HepG2 (cell line): ENCODE results near the gene TMBIM6. TPM values are rescaled to one million over a fixed set of nuclear protein-coding genes. Genes with fewer than 3 reads are reported as not detected.

Experiments
- DMTF1 ChIP-seq: sonication (generic); formaldehyde crosslinking; IDR thresholded peaks from 2 replicates; pipeline ENCODE4 v1.4.0; 2020; ENCODE audit warnings: mild to moderate bottlenecking, missing genetic modification reagents
- EP300 ChIP-seq, 3 experiments: sonication (generic) in 1 of 3; formaldehyde crosslinking in 1 of 3; IDR thresholded peaks; 2 replicates each; pipeline versions ENCODE4 v1.5.1 to v1.6.1; 2011 to 2020; ENCODE audit warnings: low read depth in 2 of 3, low read length in 2 of 3, borderline replicate concordance in 1 of 3, improper control_type of control experiment in 1 of 3, mild to moderate bottlenecking in 1 of 3, missing genetic modification reagents in 1 of 3, moderate library complexity in 1 of 3
- IKZF4 ChIP-seq: sonication (generic); formaldehyde crosslinking; IDR thresholded peaks from 2 replicates; pipeline ENCODE4 v1.5.1; 2020; ENCODE audit warnings: borderline replicate concordance, mild to moderate bottlenecking, low read depth, missing genetic modification reagents; ENCODE audit errors: not compliant biosample characterization
- ISX ChIP-seq: sonication (generic); formaldehyde crosslinking; conservative IDR thresholded peaks from 2 replicates; pipeline ENCODE4 v1.5.0; 2020; ENCODE audit warnings: missing genetic modification reagents
- JARID2 ChIP-seq: sonication (generic); formaldehyde crosslinking; IDR thresholded peaks from 2 replicates; pipeline ENCODE4 v1.8.1; 2023; ENCODE audit warnings: missing genetic modification reagents, inconsistent platforms; ENCODE audit not compliant: insufficient replicate concordance
- JUNB ChIP-seq: sonication (generic); formaldehyde crosslinking; IDR thresholded peaks from 2 replicates; pipeline ENCODE4 v1.8.0; 2022; ENCODE audit warnings: missing genetic modification reagents, mild to moderate bottlenecking, borderline replicate concordance
- MAFG ChIP-seq: sonication (generic); formaldehyde crosslinking; IDR thresholded peaks from 2 replicates; pipeline ENCODE4 v1.5.1; 2020; ENCODE audit warnings: mild to moderate bottlenecking, missing genetic modification reagents
- MTERF4 ChIP-seq: sonication (generic); formaldehyde crosslinking; IDR thresholded peaks from 2 replicates; pipeline ENCODE4 v1.8.0; 2023; ENCODE audit warnings: mild to moderate bottlenecking, missing genetic modification reagents
- PATZ1 ChIP-seq: sonication (generic); formaldehyde crosslinking; IDR thresholded peaks from 2 replicates; pipeline ENCODE4 v1.4.0; 2020; ENCODE audit warnings: missing genetic modification reagents
- RARG ChIP-seq: sonication (generic); formaldehyde crosslinking; IDR thresholded peaks from 2 replicates; pipeline ENCODE4 v1.4.0; 2020; ENCODE audit warnings: low read depth, mild to moderate bottlenecking, missing genetic modification reagents
- RFXAP ChIP-seq: sonication (generic); formaldehyde crosslinking; IDR thresholded peaks from 2 replicates; pipeline ENCODE4 v1.4.0; 2020; ENCODE audit warnings: missing genetic modification reagents, borderline replicate concordance
- RNF2 ChIP-seq: fragments of 450-650 bp; conservative IDR thresholded peaks from 2 replicates; pipeline ENCODE4 v1.6.1; 2016; ENCODE audit warnings: low read depth
- SP1 ChIP-seq, 2 experiments: fragments of 450-650 bp in 1 of 2; sonication (generic) in 1 of 2; formaldehyde crosslinking in 1 of 2; IDR thresholded peaks; 2 replicates each; pipeline versions ENCODE4 v1.4.0 to v1.6.1; 2016 to 2020; ENCODE audit warnings: missing genetic modification reagents in 1 of 2
- SRSF4 ChIP-seq: fragments of 200-400 bp; formaldehyde crosslinking; IDR thresholded peaks from one replicate; pipeline ENCODE4 v1.6.1; 2018; ENCODE audit warnings: mild to moderate bottlenecking, low read depth, low read length, moderate library complexity; ENCODE audit not compliant: poor library complexity, severe bottlenecking
- SUZ12 ChIP-seq: fragments of 150-350 bp; IDR thresholded peaks from 2 replicates; pipeline ENCODE4 v1.6.1; 2014; ENCODE audit warnings: low read depth, low read length
- TGIF2 ChIP-seq: IDR thresholded peaks from 2 replicates; pipeline ENCODE4 v1.6.1; 2016; ENCODE audit warnings: control low read depth, missing compliant biosample characterization
- U2AF1 ChIP-seq: fragments of 200-400 bp; formaldehyde crosslinking; optimal IDR thresholded peaks from 2 replicates; pipeline ENCODE3; 2017; ENCODE audit warnings: mild to moderate bottlenecking, low read depth, low read length
- YEATS2 ChIP-seq: sonication (generic); formaldehyde crosslinking; IDR thresholded peaks from 2 replicates; pipeline ENCODE4 v1.4.0; 2020; ENCODE audit warnings: missing genetic modification reagents, borderline replicate concordance
- ZKSCAN5 ChIP-seq: sonication (generic); formaldehyde crosslinking; IDR thresholded peaks from 2 replicates; pipeline ENCODE4 v1.5.1; 2020; ENCODE audit warnings: mild to moderate bottlenecking, missing genetic modification reagents
- ZNF260 ChIP-seq: sonication (generic); formaldehyde crosslinking; IDR thresholded peaks from 2 replicates; pipeline ENCODE4 v1.4.0; 2020; ENCODE audit warnings: missing genetic modification reagents, low read depth, mild to moderate bottlenecking, borderline replicate concordance
- ZSCAN25 ChIP-seq: sonication (generic); formaldehyde crosslinking; IDR thresholded peaks from 2 replicates; pipeline ENCODE4 v1.8.0; 2022; ENCODE audit warnings: mild to moderate bottlenecking, missing genetic modification reagents
- polyA plus RNA-seq, 8 experiments: library from polyadenylated mRNA; depleted of rRNA in 3 of 8; stranded (reverse) in 7 of 8; unstranded in 1 of 8; fragments of >200 nt; fragmentation: Illumina TruSeq in 4 of 8; extraction: Trizol in 4 of 8; gene quantifications; 2 replicates each; pipeline versions ENCODE4 v1.2.1 to v1.2.3, GENCODE V29; 2011 to 2016; ENCODE audit warnings: low read depth in 4 of 8, missing spikeins in 1 of 8, mixed read lengths in 1 of 8; ENCODE audit not compliant: insufficient read depth in 1 of 8
- total RNA-seq, 5 experiments: library from RNA; depleted of rRNA; stranded (reverse); fragments of >200 nt; fragmentation: Illumina TruSeq; extraction: Trizol; gene quantifications; 2 replicates each; pipeline ENCODE4 v1.2.3, GENCODE V29; 2016; ENCODE audit warnings: low read depth in 1 of 5
- TF ChIP-seq, protein P1 (sequence below): sonication (generic); formaldehyde crosslinking; IDR thresholded peaks from 2 replicates; pipeline ENCODE4 v1.5.0; 2020; ENCODE audit warnings: mild to moderate bottlenecking, low read depth, missing genetic modification reagents, borderline replicate concordance
- TF ChIP-seq, protein P2 (sequence below): sonication (generic); formaldehyde crosslinking; conservative IDR thresholded peaks from 2 replicates; pipeline ENCODE4 v1.8.0; 2022; ENCODE audit warnings: low read depth, missing genetic modification reagents

The TMBIM6 gene
- total and polyA plus RNA-seq, 2 of the 13 experiments (the other 11 are each of a cell fraction or from before 2014, with no cell fraction given), result 412 to 468 TPM

- TF ChIP-seq DMTF1 (no peak), JUNB (CRISPR knock-in tag) (no peak), TGIF2 (CRISPR knock-in tag) (no peak), ZSCAN25 (no peak), SP1 (IDR thresholded peaks at IDR 0.05) (no peak), SP1 (CRISPR knock-in tag; IDR thresholded peaks at IDR 0.05) (no peak), MAFG (CRISPR knock-in tag) (no peak), ISX (no peak), RNF2 (no peak; the same call in 1 of the 2 replicates), ZNF260 (CRISPR knock-in tag) (no peak), RFXAP (CRISPR knock-in tag) (no peak), SUZ12 (no peak), SRSF4 (no peak), RARG (CRISPR knock-in tag) (no peak), U2AF1 (no peak), MTERF4 (CRISPR knock-in tag) (no peak), JARID2 (no peak), PATZ1 (CRISPR knock-in tag) (no peak), IKZF4 (CRISPR knock-in tag) (no peak), YEATS2 (0 out of 2 replicates have a peak, but pooled peaks have one; percentile 2), EP300 (IDR thresholded peaks at IDR 0.05; ENCODE audit: low read depth in 2 of 2, low read length in 2 of 2) (no peak), EP300 (CRISPR knock-in tag; IDR thresholded peaks at IDR 0.05; ENCODE audit: borderline replicate concordance) (0 out of 2 replicates have a peak, but pooled peaks have one; percentile 3), ZKSCAN5 (CRISPR knock-in tag) (no peak)
- TF ChIP-seq, protein P1, sequence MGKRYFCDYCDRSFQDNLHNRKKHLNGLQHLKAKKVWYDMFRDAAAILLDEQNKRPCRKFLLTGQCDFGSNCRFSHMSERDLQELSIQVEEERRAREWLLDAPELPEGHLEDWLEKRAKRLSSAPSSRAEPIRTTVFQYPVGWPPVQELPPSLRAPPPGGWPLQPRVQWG (CRISPR knock-in tag), result no peak
- TF ChIP-seq, protein P2, sequence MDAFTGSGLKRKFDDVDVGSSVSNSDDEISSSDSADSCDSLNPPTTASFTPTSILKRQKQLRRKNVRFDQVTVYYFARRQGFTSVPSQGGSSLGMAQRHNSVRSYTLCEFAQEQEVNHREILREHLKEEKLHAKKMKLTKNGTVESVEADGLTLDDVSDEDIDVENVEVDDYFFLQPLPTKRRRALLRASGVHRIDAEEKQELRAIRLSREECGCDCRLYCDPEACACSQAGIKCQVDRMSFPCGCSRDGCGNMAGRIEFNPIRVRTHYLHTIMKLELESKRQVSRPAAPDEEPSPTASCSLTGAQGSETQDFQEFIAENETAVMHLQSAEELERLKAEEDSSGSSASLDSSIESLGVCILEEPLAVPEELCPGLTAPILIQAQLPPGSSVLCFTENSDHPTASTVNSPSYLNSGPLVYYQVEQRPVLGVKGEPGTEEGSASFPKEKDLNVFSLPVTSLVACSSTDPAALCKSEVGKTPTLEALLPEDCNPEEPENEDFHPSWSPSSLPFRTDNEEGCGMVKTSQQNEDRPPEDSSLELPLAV (CRISPR knock-in tag), result no peak
Measured at GRCh38 chr12:49707812-49708147, 33.6 kb upstream of the TMBIM6 start (continued).
